Suprapubic skin (tissue), 4 donors: ENCODE data around the gene ZDHHC16. TPM values are rescaled to one million over a fixed set of nuclear protein-coding genes. Genes with fewer than 3 reads are reported as not detected.

Experiments used
- DNase-seq, 2 donors: peaks; one replicate each; pipeline ENCODE4 v3.0.0-alpha.2; 2019; ENCODE audit warnings: low spot score in 2 of 2
- H3K27ac ChIP-seq: fragments of 200-600 bp; sonication (generic); one replicate; pipeline ENCODE4 v1.5.1; 2019
- H3K27me3 ChIP-seq: fragments of 200-600 bp; sonication (generic); one replicate; pipeline ENCODE4 v1.5.1; 2019
- H3K36me3 ChIP-seq: fragments of 200-600 bp; sonication (generic); one replicate; pipeline ENCODE4 v1.5.1; 2019
- H3K4me1 ChIP-seq: fragments of 200-600 bp; sonication (generic); one replicate; pipeline ENCODE4 v1.5.1; 2019
- H3K4me3 ChIP-seq: fragments of 200-600 bp; sonication (generic); one replicate; pipeline ENCODE4 v1.5.1; 2019; ENCODE audit warnings: mild to moderate bottlenecking
- H3K9me3 ChIP-seq: fragments of 200-600 bp; sonication (generic); one replicate; pipeline ENCODE4 v1.5.1; 2019
- EP300 ChIP-seq: sonication (generic); formaldehyde crosslinking; IDR thresholded peaks from one replicate; pipeline ENCODE4 v1.6.1; 2017; ENCODE audit warnings: antibody characterized with exemption
- POLR2A ChIP-seq, 2 donors: fragments of 450-650 bp; IDR thresholded peaks; one replicate each; pipeline ENCODE4 v1.6.1; 2017; ENCODE audit warnings: antibody characterized with exemption in 2 of 2, mild to moderate bottlenecking in 2 of 2, moderate library complexity in 2 of 2
- POLR2AphosphoS5 ChIP-seq, 3 donors: sonication (generic); formaldehyde crosslinking; IDR thresholded peaks; one replicate each; pipeline ENCODE4 v1.6.1; 2017; ENCODE audit warnings: antibody characterized with exemption in 3 of 3
- WGBS: methylation state at CpG from one replicate; pipeline ENCODE4 v1.1.5; 2018; 5-methylcytosine and 5-hydroxymethylcytosine counted together
- total RNA-seq, 4 donors: library from RNA; depleted of rRNA; stranded (reverse); fragments of >200 nt; gene quantifications; one replicate each; pipeline ENCODE4 v1.1.0, GENCODE V29; 2016
- TF ChIP-seq, protein P1 (sequence below), 2 donors: fragments of 200-600 bp in 1 of 2; fragments of 450-650 bp in 1 of 2; sonication (generic) in 1 of 2; IDR thresholded peaks; one replicate each; pipeline ENCODE4 v1.5.1; 2016 to 2019; ENCODE audit warnings: antibody characterized with exemption in 2 of 2, mild to moderate bottlenecking in 1 of 2, moderate library complexity in 1 of 2

The ZDHHC16 gene
- total RNA-seq, 4 donors from 2014 or later = 24.5 to 35.8 (median 28.2) TPM

DNA sequence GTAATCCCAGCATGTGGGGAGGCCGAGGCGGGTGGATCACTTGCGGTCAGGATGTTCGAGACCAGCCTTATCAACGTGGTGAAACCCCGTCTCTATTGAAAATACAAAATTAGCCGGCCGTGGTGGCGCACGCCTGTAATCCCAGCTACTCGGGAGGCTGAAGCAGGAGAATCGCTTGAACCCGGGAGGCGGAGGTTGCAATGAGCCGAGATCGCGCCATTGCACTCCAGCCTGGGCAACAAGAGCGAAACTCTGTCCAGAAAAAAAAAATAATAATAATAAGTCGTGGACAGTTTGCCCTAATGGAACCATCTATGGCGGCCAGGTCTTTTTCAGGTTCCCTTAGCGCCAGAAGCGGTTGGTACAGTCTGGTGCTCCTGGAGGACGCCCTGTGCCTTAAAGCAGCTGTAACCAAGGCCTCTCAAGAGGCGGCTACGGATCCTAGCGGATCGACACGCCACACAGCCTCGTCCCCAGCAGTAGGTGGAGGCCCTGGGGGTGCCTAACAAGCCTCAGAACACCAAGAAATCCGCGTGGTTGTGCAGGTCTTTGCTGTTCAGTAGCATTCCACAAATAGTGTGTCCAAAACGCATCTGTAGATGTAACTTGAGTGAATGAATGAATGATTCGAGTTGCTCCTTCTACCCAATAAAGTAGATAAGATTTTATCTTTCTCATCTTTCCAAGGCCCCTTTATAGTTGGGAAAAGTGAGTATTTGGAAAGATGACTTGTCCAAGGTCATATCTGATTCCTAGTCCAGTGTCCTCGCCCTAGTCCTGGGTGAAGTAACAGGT is 19.0 kb upstream of the ZDHHC16 start:
- H3K9me3 ChIP-seq = no peaks in the 10 kb centered on the region
- H3K4me1 ChIP-seq = peaks cover 36% of the 10 kb centered on the region
- peaks cover 21% of the 10 kb centered on the region for H3K36me3 ChIP-seq
- no peaks in the 10 kb centered on the region for H3K27me3 ChIP-seq
- peak overlapping the region; percentile 95 for H3K27ac ChIP-seq
- 9% methylated on average over 34 of the region's 34 CpGs for WGBS
- DNase-seq = no peak
- TF ChIP-seq, protein P1, sequence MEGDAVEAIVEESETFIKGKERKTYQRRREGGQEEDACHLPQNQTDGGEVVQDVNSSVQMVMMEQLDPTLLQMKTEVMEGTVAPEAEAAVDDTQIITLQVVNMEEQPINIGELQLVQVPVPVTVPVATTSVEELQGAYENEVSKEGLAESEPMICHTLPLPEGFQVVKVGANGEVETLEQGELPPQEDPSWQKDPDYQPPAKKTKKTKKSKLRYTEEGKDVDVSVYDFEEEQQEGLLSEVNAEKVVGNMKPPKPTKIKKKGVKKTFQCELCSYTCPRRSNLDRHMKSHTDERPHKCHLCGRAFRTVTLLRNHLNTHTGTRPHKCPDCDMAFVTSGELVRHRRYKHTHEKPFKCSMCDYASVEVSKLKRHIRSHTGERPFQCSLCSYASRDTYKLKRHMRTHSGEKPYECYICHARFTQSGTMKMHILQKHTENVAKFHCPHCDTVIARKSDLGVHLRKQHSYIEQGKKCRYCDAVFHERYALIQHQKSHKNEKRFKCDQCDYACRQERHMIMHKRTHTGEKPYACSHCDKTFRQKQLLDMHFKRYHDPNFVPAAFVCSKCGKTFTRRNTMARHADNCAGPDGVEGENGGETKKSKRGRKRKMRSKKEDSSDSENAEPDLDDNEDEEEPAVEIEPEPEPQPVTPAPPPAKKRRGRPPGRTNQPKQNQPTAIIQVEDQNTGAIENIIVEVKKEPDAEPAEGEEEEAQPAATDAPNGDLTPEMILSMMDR (IDR thresholded peaks at IDR 0.05) = no peak
- TF ChIP-seq POLR2AphosphoS5 (IDR thresholded peaks at IDR 0.05) = no peak
- no peak for TF ChIP-seq EP300
- no peak for TF ChIP-seq POLR2A (IDR thresholded peaks at IDR 0.05)
- H3K4me3 ChIP-seq = peak overlapping the region; percentile 87

DNA sequence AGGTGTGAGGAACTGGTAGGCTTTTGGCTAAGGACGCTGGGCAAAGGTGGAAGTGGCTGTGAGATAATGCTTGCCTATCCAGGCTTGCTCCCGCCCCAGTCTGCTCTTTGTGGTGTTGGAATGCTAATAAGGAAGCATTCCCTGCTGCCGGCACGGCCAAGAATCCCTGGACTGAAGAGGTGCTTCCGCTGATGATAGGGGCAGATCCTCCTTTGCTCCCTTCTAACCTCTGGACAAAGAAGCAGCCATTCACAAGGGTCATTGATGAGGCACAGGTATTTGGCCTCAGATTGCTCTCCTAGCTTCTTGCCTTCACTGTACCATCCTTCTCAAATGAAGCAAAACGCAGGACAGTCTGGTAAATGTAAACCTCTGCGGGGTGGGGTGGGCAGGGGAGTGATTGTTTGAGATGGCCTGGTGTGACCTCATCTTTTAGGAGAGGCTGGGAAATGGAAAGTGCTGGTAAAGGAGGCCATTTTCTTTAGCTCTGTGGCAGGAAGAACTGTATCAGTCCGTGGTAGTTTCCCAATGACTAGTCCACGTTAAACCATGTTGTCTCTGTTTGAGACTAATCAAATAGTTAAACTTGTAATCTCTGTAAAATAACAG is 18.3 kb upstream of the ZDHHC16 start:
- Histone ChIP-seq H3K4me1 (peaks cover 36% of the 10 kb centered on the region), H3K27me3 (no peaks in the 10 kb centered on the region), H3K27ac (peak overlapping the region; percentile 95), H3K36me3 (peaks cover 24% of the 10 kb centered on the region), H3K4me3 (peak overlapping the region; percentile 87), H3K9me3 (no peaks in the 10 kb centered on the region)
- no peak for TF ChIP-seq EP300
- TF ChIP-seq POLR2AphosphoS5 (IDR thresholded peaks at IDR 0.05) = no peak
- TF ChIP-seq POLR2A (IDR thresholded peaks at IDR 0.05) = no peak
- TF ChIP-seq, protein P1 (IDR thresholded peaks at IDR 0.05) = no peak
- DNase-seq = no peak
- WGBS = 12% methylated on average over 9 of the region's 9 CpGs

- DNase-seq = no peak
- peak overlapping the region; percentile 95 for H3K27ac ChIP-seq
- no peaks in the 10 kb centered on the region for H3K27me3 ChIP-seq
- H3K4me3 ChIP-seq = peak overlapping the region; percentile 87
- WGBS = 23% methylated on average over 4 of the region's 4 CpGs
- peaks cover 36% of the 10 kb centered on the region for H3K4me1 ChIP-seq
- H3K36me3 ChIP-seq = peaks cover 27% of the 10 kb centered on the region
- H3K9me3 ChIP-seq = no peaks in the 10 kb centered on the region
- TF ChIP-seq POLR2A (IDR thresholded peaks at IDR 0.05) (no peak), POLR2AphosphoS5 (IDR thresholded peaks at IDR 0.05) (no peak), EP300 (no peak)
- TF ChIP-seq, protein P1 (IDR thresholded peaks at IDR 0.05) = no peak
Measured at GRCh38 chr10:97428572-97428981, 17.4 kb upstream of the ZDHHC16 start.

- Histone ChIP-seq H3K27ac (no peak overlapping the region), H3K4me1 (peaks cover 6% of the 10 kb centered on the region), H3K36me3 (peaks cover 79% of the 10 kb centered on the region), H3K9me3 (no peaks in the 10 kb centered on the region), H3K4me3 (no peak overlapping the region), H3K27me3 (no peaks in the 10 kb centered on the region)
- TF ChIP-seq POLR2AphosphoS5 (IDR thresholded peaks at IDR 0.05) = no peak
- DNase-seq = no peak
Measured at GRCh38 chr10:97434055-97434454, 11.9 kb upstream of the ZDHHC16 start.

DNA sequence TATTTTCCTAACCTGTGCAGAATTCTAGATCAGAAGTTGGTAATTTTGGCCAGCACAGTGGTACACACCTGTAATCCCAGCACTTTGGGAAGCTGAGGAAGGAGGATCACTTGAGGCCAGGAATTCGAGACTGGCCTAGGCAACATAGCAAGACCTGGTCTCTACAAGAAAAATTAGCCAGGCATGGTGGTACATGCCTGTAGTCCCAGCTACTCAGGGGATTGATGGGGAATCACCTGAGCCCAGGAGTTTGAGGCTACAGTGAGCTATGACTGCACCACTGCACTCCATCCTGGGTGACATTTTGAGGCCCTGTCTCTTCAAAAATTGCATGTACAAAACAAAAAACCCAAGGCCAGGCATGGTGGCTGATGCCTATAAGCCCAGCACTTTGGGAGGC is 11.4 kb upstream of the ZDHHC16 start:
- no peak overlapping the region for H3K4me3 ChIP-seq
- TF ChIP-seq, protein P1 (IDR thresholded peaks at IDR 0.05) = no peak
- TF ChIP-seq POLR2AphosphoS5 (IDR thresholded peaks at IDR 0.05) (no peak), EP300 (no peak), POLR2A (IDR thresholded peaks at IDR 0.05) (no peak)
- H3K9me3 ChIP-seq = no peaks in the 10 kb centered on the region
- no peak overlapping the region for H3K27ac ChIP-seq
- H3K4me1 ChIP-seq = peaks cover 1% of the 10 kb centered on the region
- peaks cover 84% of the 10 kb centered on the region for H3K36me3 ChIP-seq
- H3K27me3 ChIP-seq = no peaks in the 10 kb centered on the region
- no peak for DNase-seq
- WGBS = 63% methylated on average over 1 of the region's 1 CpG
